ENCODE results near the gene MBD3L3.
A peak's percentile ranks its signal among the peaks of the same experiment; 100 is the strongest.
"Not testable (repeated sequence)": the region's sequence is repeated elsewhere in the genome, so short reads cannot be mapped to it uniquely, and the experiment has no call there.

The MBD3L3 gene

DNA sequence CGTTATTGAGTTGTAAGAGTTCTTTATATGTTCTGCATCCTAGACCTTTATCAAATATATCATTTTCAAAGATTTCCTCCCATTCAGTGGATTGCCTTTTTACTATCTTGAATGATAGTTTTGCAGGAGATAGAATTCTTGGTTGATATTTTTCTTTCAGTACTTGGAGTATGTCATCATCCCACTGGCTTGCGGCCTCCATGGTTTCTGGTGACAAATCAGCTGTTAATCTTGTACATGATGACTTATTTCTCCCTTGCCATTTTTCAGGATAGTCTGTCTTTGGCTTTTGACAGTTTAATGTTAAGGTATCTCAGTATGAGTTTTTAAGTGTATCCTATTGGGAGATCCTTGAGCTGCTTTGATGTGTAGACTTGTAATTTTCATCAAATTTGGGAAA, 19.5 kb upstream of the MBD3L3 start:
- peaks cover 69% of the 10 kb centered on the region for H3K9me3 ChIP-seq (ENCODE audit: control insufficient read depth, insufficient read depth, low read length)
- H3K4me3 ChIP-seq (ENCODE audit: low read depth, low read length), result no peak overlapping the region; the same call in 1 of the 2 replicates
- H3K27ac ChIP-seq (ENCODE audit: low read depth, low read length), result no peak overlapping the region
- H3K27me3 ChIP-seq (ENCODE audit: control insufficient read depth, insufficient read depth, low read length), result no peaks in the 10 kb centered on the region
- H3K9ac ChIP-seq (ENCODE audit: low read depth, low read length), result no peak overlapping the region
- H3K36me3 ChIP-seq (ENCODE audit: control insufficient read depth, insufficient read depth, low read length), result peaks cover 89% of the 10 kb centered on the region
- no peaks in the 10 kb centered on the region for H3K4me1 ChIP-seq (ENCODE audit: control insufficient read depth, insufficient read depth, low read length)

- Histone ChIP-seq H3K4me1 (ENCODE audit: control insufficient read depth, insufficient read depth, low read length) (no peaks in the 10 kb centered on the region), H3K36me3 (ENCODE audit: control insufficient read depth, insufficient read depth, low read length) (peaks cover 83% of the 10 kb centered on the region), H3K9me3 (ENCODE audit: control insufficient read depth, insufficient read depth, low read length) (peaks cover 50% of the 10 kb centered on the region), H3K27ac (ENCODE audit: low read depth, low read length) (no peak overlapping the region), H3K4me3 (ENCODE audit: low read depth, low read length) (no peak overlapping the region), H3K9ac (ENCODE audit: low read depth, low read length) (no peak overlapping the region), H3K27me3 (ENCODE audit: control insufficient read depth, insufficient read depth, low read length) (no peaks in the 10 kb centered on the region)
These were observed 17.7 kb upstream of the MBD3L3 start for GRCh38 chr19:7076151-7076550.

DNA sequence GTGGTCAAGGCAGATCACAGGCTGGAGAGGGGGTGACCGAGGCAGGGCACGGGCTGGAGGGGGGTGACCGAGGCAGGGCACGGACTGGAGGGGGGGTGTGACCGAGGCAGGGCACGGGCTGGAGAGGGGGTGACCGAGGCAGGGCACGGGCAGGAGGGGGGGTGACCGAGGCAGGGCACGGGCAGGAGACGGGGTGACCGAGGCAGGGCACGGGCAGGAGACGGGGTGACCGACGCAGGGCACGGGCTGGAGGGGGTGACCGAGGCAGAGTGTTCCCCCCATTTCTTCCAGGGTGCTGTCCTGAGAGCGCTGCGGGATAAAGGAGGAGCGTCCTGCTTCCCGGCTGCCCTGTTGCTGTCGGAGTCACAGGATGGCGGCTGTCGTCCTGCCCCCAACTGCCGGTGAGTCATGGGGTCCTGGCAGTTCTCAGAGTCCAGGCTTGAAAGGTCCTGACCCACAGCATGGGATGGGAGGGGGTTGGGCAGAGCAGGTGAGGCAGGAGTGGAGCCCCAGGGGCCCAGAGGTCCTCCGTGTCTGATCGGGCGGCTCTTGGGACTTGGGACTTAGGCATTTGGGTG, 16.3 kb upstream of the MBD3L3 start:
- no peaks in the 10 kb centered on the region for H3K27me3 ChIP-seq (ENCODE audit: control insufficient read depth, insufficient read depth, low read length)
- no peak overlapping the region for H3K27ac ChIP-seq (ENCODE audit: low read depth, low read length)
- H3K9ac ChIP-seq (ENCODE audit: low read depth, low read length), result no peak overlapping the region
- H3K4me1 ChIP-seq (ENCODE audit: control insufficient read depth, insufficient read depth, low read length), result peaks cover 4% of the 10 kb centered on the region; the same call in 1 of the 2 replicates
- H3K9me3 ChIP-seq (ENCODE audit: control insufficient read depth, insufficient read depth, low read length), result peaks cover 37% of the 10 kb centered on the region
- peaks cover 73% of the 10 kb centered on the region for H3K36me3 ChIP-seq (ENCODE audit: control insufficient read depth, insufficient read depth, low read length)
- H3K4me3 ChIP-seq (ENCODE audit: low read depth, low read length), result no peak overlapping the region

DNA sequence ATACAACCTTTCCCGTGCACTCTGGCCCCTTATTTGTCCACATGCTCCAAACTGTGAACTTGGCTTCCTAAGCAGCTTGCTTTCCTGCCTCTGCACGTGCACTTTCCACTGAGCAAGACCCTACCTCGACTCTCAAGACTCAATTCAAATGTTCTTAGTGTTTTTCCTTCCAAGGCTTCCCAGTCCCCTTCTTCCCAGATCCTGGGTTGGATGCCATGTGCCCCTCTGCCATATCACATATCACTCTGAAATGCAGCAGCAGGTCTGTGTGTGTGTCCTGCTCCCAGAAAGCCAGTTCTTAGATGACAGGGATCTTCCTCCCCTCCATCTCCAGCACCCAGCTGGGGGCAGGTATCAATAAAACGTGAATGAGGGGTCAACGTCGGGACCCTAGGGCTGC, 14.1 kb upstream of the MBD3L3 start:
- H3K4me3 ChIP-seq (ENCODE audit: low read depth, low read length), result no peak overlapping the region
- H3K4me1 ChIP-seq (ENCODE audit: control insufficient read depth, insufficient read depth, low read length), result peaks cover 4% of the 10 kb centered on the region; the same call in 1 of the 2 replicates
- H3K9me3 ChIP-seq (ENCODE audit: control insufficient read depth, insufficient read depth, low read length), result peaks cover 23% of the 10 kb centered on the region
- no peak overlapping the region for H3K27ac ChIP-seq (ENCODE audit: low read depth, low read length)
- H3K36me3 ChIP-seq (ENCODE audit: control insufficient read depth, insufficient read depth, low read length), result peaks cover 53% of the 10 kb centered on the region
- H3K27me3 ChIP-seq (ENCODE audit: control insufficient read depth, insufficient read depth, low read length), result no peaks in the 10 kb centered on the region
- H3K9ac ChIP-seq (ENCODE audit: low read depth, low read length), result no peak overlapping the region

GRCh38 chr19:7069904-7070226, 11.4 kb upstream of the MBD3L3 start:
- peaks cover 26% of the 10 kb centered on the region for H3K36me3 ChIP-seq (ENCODE audit: control insufficient read depth, insufficient read depth, low read length)
- peak overlapping the region; percentile 85 for H3K27ac ChIP-seq (ENCODE audit: low read depth, low read length)
- H3K4me3 ChIP-seq (ENCODE audit: low read depth, low read length), result peak overlapping the region; percentile 85
- peaks cover 17% of the 10 kb centered on the region for H3K9me3 ChIP-seq (ENCODE audit: control insufficient read depth, insufficient read depth, low read length)
- peaks cover 4% of the 10 kb centered on the region; the same call in 1 of the 2 replicates for H3K4me1 ChIP-seq (ENCODE audit: control insufficient read depth, insufficient read depth, low read length)
- H3K9ac ChIP-seq (ENCODE audit: low read depth, low read length), result peak overlapping the region; percentile 62; the same call in 1 of the 2 replicates
- H3K27me3 ChIP-seq (ENCODE audit: control insufficient read depth, insufficient read depth, low read length), result no peaks in the 10 kb centered on the region

DNA sequence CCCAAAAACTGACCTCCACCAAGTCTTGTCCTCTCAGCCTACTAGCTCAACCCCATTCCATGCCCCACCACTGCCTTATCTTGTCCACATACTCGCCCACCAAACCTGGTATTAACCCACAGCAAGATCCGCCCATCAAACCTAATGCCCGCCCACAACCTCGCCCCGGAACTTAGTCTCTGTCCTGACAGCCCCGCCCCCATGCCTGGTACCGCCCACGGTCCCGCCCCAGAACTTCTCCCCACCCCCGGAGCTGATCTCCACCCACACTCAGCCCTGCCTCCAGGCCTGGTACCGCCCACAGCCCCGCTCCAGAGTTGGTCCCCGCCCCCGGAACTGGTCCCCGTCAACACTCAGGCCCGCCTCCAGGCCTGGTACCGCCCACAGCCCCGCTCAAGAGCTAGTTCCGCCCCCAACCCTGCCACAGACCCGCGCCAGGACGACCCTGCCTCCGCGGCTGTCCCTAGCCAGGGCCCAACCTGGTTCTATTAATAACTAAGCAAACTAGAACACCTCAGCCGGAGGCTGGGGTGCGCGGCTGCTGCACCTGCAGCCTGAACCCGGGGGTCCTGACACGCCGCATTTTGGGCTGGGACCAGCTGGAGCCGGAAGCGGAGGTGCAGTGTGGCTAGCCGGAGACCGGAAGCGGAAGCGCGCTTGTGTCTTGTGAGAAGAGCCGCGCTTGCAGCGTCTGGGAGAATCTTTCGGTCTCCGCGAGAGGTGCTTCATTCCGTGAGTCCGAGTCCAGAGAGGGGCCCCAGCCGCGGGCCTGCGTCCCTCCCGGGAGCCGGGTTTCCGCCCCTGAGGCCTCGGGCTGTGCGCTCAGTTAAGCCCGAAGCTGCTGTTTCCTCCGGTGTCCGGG, 10.8 kb upstream of the MBD3L3 start, which contains the start of gene ZNF557:
Gene ZNF557, plus strand, starts transcription at position 662 of the 862 bp plus-strand sequence. CDS start 5,372 bp downstream, outside the sequence.
- peak within 1 kb of the TSS; percentile 85 for H3K27ac ChIP-seq (ENCODE audit: low read depth, low read length)
- H3K27me3 ChIP-seq (ENCODE audit: control insufficient read depth, insufficient read depth, low read length), result no peaks in the 10 kb centered on the region
- H3K4me1 ChIP-seq (ENCODE audit: control insufficient read depth, insufficient read depth, low read length), result peaks cover 4% of the 10 kb centered on the region; the same call in 1 of the 2 replicates
- H3K4me3 ChIP-seq (ENCODE audit: low read depth, low read length), result peak within 1 kb of the TSS; percentile 85
- peak within 1 kb of the TSS; percentile 62 for H3K9ac ChIP-seq (ENCODE audit: low read depth, low read length)
- H3K36me3 ChIP-seq (ENCODE audit: control insufficient read depth, insufficient read depth, low read length), result peaks cover 22% of the 10 kb centered on the region
- H3K9me3 ChIP-seq (ENCODE audit: control insufficient read depth, insufficient read depth, low read length), result peaks cover 17% of the 10 kb centered on the region

GRCh38 chr19:7068599-7068998, 10.1 kb upstream of the MBD3L3 start:
- Histone ChIP-seq H3K27me3 (ENCODE audit: control insufficient read depth, insufficient read depth, low read length) (no peaks in the 10 kb centered on the region), H3K27ac (ENCODE audit: low read depth, low read length) (no peak overlapping the region), H3K9me3 (ENCODE audit: control insufficient read depth, insufficient read depth, low read length) (peaks cover 24% of the 10 kb centered on the region), H3K4me3 (ENCODE audit: low read depth, low read length) (peak overlapping the region; percentile 52), H3K9ac (ENCODE audit: low read depth, low read length) (no peak overlapping the region), H3K36me3 (ENCODE audit: control insufficient read depth, insufficient read depth, low read length) (peaks cover 20% of the 10 kb centered on the region), H3K4me1 (ENCODE audit: control insufficient read depth, insufficient read depth, low read length) (peaks cover 4% of the 10 kb centered on the region; the same call in 1 of the 2 replicates)

DNA sequence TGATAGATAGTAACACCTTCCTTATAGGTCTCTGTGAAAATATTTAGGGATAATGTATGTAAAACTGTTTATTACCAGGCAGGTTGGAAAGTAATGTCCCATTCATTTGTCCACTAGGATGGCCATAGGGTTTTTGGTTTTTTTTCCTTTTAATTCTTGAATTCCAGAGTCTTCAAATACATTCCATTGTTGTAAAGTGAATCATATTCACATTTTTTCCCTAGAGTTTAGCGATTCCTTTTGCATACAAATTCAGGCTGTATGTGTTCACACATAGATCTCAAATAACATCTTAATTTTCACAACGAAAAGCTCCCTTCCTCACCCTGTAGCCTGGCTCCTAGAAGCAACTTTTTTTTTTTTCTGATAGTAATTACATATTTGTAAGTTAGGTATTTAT, 9.2 kb upstream of the MBD3L3 start:
- H3K27ac ChIP-seq (ENCODE audit: low read depth, low read length), result no peak overlapping the region
- peaks cover 4% of the 10 kb centered on the region; the same call in 1 of the 2 replicates for H3K4me1 ChIP-seq (ENCODE audit: control insufficient read depth, insufficient read depth, low read length)
- H3K9ac ChIP-seq (ENCODE audit: low read depth, low read length), result no peak overlapping the region
- peaks cover 27% of the 10 kb centered on the region for H3K9me3 ChIP-seq (ENCODE audit: control insufficient read depth, insufficient read depth, low read length)
- no peak overlapping the region for H3K4me3 ChIP-seq (ENCODE audit: low read depth, low read length)
- H3K27me3 ChIP-seq (ENCODE audit: control insufficient read depth, insufficient read depth, low read length), result no peaks in the 10 kb centered on the region
- H3K36me3 ChIP-seq (ENCODE audit: control insufficient read depth, insufficient read depth, low read length), result peaks cover 13% of the 10 kb centered on the region

DNA sequence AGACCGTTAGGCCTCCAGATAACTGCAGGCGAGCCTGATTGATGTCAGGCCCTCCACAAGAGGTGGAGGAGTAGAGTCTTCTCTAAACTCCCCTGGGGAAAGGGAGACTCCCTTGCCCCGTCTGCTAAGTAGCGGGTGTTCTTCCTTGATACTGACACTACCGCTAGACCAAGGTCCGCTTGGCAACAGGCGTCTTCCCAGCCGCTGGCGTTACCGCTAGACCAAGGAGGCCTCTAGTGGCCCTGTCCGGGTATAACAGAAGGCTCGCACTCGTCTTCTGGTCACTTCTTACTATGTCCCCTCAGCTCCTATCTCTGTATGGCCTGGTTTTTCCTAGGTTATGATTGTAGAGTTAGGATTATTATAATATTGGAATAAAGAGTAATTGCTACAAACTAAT, 8.6 kb upstream of the MBD3L3 start:
- not testable (repeated sequence) for H3K4me3 ChIP-seq (ENCODE audit: low read depth, low read length); H3K27me3 ChIP-seq (ENCODE audit: control insufficient read depth, insufficient read depth, low read length); H3K9ac ChIP-seq (ENCODE audit: low read depth, low read length); H3K4me1 ChIP-seq (ENCODE audit: control insufficient read depth, insufficient read depth, low read length); H3K27ac ChIP-seq (ENCODE audit: low read depth, low read length); H3K36me3 ChIP-seq (ENCODE audit: control insufficient read depth, insufficient read depth, low read length)
- H3K9me3 ChIP-seq (ENCODE audit: control insufficient read depth, insufficient read depth, low read length), result peaks cover 27% of the 10 kb centered on the region

- Histone ChIP-seq H3K27me3 (ENCODE audit: control insufficient read depth, insufficient read depth, low read length) (no peaks in the 10 kb centered on the region), H3K4me1 (ENCODE audit: control insufficient read depth, insufficient read depth, low read length) (no peaks in the 10 kb centered on the region), H3K9ac (ENCODE audit: low read depth, low read length) (no peak overlapping the region), H3K4me3 (ENCODE audit: low read depth, low read length) (no peak overlapping the region), H3K9me3 (ENCODE audit: control insufficient read depth, insufficient read depth, low read length) (peaks cover 27% of the 10 kb centered on the region), H3K27ac (ENCODE audit: low read depth, low read length) (no peak overlapping the region), H3K36me3 (ENCODE audit: control insufficient read depth, insufficient read depth, low read length) (no peaks in the 10 kb centered on the region)
These were observed 5.4 kb upstream of the MBD3L3 start for GRCh38 chr19:7063764-7064418.

GRCh38 chr19:7063339-7063738, 4.9 kb upstream of the MBD3L3 start:
- peaks cover 21% of the 10 kb centered on the region for H3K9me3 ChIP-seq (ENCODE audit: control insufficient read depth, insufficient read depth, low read length)
- H3K4me3 ChIP-seq (ENCODE audit: low read depth, low read length), result no peak overlapping the region
- no peaks in the 10 kb centered on the region for H3K4me1 ChIP-seq (ENCODE audit: control insufficient read depth, insufficient read depth, low read length)
- H3K27ac ChIP-seq (ENCODE audit: low read depth, low read length), result no peak overlapping the region
- no peak overlapping the region for H3K9ac ChIP-seq (ENCODE audit: low read depth, low read length)
- H3K27me3 ChIP-seq (ENCODE audit: control insufficient read depth, insufficient read depth, low read length), result no peaks in the 10 kb centered on the region
- H3K36me3 ChIP-seq (ENCODE audit: control insufficient read depth, insufficient read depth, low read length), result no peaks in the 10 kb centered on the region

All from HUES48 (cell line).